ENCODE data around the gene CEMP1. TPM values are rescaled to one million over a fixed set of nuclear protein-coding genes. Genes with fewer than 3 reads are reported as not detected.

Gene CEMP1
- polyA plus RNA-seq, 1 of the 3 experiments (the other 2 are of a cell fraction): not detected

DNA sequence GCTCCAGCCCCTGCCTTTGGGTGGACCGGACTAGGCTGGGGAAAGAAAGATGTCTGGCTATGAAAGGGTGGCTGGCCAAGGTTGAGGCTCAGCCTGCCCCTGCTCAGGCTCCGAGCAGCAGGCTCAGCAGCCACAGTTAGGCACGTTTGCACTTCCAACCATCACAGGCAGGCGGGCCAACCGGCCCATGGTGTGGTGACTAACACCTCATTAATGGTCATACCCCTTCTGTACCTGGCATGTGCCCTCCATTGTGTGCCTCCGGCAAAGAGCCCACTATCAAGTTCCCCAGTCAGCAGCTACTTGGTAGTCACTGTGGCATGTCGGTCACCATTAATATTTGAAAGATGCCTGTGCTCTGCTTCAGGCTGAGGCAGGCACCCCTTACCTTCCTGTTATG lies 49.5 kb downstream of the CEMP1 start:
- H3K27me3 ChIP-seq (ENCODE audit: insufficient read depth): no peaks in the 10 kb centered on the region
- CTCF ChIA-PET: interaction anchor here (1.1 to 12.7 kb wide), 6 partner anchors 9 to 51 kb away, joined by 3 to 95 read pairs (median 4); no protein-coding TSS in a partner anchor
- WGBS (ENCODE audit: low lambda C conversion rate): 77% methylated on average over 4 of the region's 7 CpGs
- no peak overlapping the region for H3K4me3 ChIP-seq (ENCODE audit: low read depth in 2 of 2, low read length in 1 of 2)
- H3K79me2 ChIP-seq (ENCODE audit: insufficient read depth): peaks cover 7% of the 10 kb centered on the region
- peak overlapping the region in 1 of 2 experiments; percentile 86; a peak in 2 of 4 replicates for H3K27ac ChIP-seq (ENCODE audit: low read depth in 2 of 2, low read length in 1 of 2)
- DNase-seq: no peak
- H3K9me3 ChIP-seq: no peaks in the 10 kb centered on the region
- peaks cover 5% of the 10 kb centered on the region for H3F3A ChIP-seq (replicated peaks; ENCODE audit: insufficient read depth)
- no peak overlapping the region for H3K4me2 ChIP-seq
- H3K36me3 ChIP-seq (replicated peaks in 1 of 2; ENCODE audit: control insufficient read depth in 1 of 2, insufficient read depth in 2 of 2, low read length in 1 of 2): no peaks in the 10 kb centered on the region
- H3K9me2 ChIP-seq: no peaks in the 10 kb centered on the region
- TF ChIP-seq, protein P1, sequence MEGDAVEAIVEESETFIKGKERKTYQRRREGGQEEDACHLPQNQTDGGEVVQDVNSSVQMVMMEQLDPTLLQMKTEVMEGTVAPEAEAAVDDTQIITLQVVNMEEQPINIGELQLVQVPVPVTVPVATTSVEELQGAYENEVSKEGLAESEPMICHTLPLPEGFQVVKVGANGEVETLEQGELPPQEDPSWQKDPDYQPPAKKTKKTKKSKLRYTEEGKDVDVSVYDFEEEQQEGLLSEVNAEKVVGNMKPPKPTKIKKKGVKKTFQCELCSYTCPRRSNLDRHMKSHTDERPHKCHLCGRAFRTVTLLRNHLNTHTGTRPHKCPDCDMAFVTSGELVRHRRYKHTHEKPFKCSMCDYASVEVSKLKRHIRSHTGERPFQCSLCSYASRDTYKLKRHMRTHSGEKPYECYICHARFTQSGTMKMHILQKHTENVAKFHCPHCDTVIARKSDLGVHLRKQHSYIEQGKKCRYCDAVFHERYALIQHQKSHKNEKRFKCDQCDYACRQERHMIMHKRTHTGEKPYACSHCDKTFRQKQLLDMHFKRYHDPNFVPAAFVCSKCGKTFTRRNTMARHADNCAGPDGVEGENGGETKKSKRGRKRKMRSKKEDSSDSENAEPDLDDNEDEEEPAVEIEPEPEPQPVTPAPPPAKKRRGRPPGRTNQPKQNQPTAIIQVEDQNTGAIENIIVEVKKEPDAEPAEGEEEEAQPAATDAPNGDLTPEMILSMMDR (IDR thresholded peaks at IDR 0.05): no peak
- TF ChIP-seq FOXM1 (IDR thresholded peaks at IDR 0.05; ENCODE audit: low read depth) (no peak), EZH2phosphoT487 (IDR thresholded peaks at IDR 0.05; ENCODE audit: borderline replicate concordance, low read depth) (no peak), FOXJ3 (CRISPR knock-in tag; IDR thresholded peaks at IDR 0.05) (no peak), CHD2 (IDR thresholded peaks at IDR 0.05; ENCODE audit: low read length, partially characterized antibody) (no peak), TAF1 (IDR thresholded peaks at IDR 0.05; ENCODE audit: borderline replicate concordance, low read depth, low read length) (no peak), MEF2A (IDR thresholded peaks at IDR 0.05; ENCODE audit: borderline replicate concordance, low read depth) (no peak), EP300 (IDR thresholded peaks at IDR 0.05; ENCODE audit: borderline replicate concordance in 1 of 2, low read depth in 1 of 2, low read length in 1 of 2) (no peak), RFX5 (IDR thresholded peaks at IDR 0.05; ENCODE audit: low read length) (no peak), TEAD4 (IDR thresholded peaks at IDR 0.05; ENCODE audit: borderline replicate concordance, insufficient read depth) (no peak), FOSL2 (IDR thresholded peaks at IDR 0.05; ENCODE audit: borderline replicate concordance, low read depth) (no peak), NRF1 (IDR thresholded peaks at IDR 0.05; ENCODE audit: low read depth, low read length) (no peak), RXRA (IDR thresholded peaks at IDR 0.05; ENCODE audit: borderline replicate concordance, low read depth) (no peak), POLR2AphosphoS5 (IDR thresholded peaks at IDR 0.05; ENCODE audit: low read depth, low read length) (no peak)
- TF ChIP-seq, protein P2, sequence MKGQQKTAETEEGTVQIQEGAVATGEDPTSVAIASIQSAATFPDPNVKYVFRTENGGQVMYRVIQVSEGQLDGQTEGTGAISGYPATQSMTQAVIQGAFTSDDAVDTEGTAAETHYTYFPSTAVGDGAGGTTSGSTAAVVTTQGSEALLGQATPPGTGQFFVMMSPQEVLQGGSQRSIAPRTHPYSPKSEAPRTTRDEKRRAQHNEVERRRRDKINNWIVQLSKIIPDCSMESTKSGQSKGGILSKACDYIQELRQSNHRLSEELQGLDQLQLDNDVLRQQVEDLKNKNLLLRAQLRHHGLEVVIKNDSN (IDR thresholded peaks at IDR 0.05; ENCODE audit: borderline replicate concordance, low read depth): no peak
- TF ChIP-seq, protein P3, sequence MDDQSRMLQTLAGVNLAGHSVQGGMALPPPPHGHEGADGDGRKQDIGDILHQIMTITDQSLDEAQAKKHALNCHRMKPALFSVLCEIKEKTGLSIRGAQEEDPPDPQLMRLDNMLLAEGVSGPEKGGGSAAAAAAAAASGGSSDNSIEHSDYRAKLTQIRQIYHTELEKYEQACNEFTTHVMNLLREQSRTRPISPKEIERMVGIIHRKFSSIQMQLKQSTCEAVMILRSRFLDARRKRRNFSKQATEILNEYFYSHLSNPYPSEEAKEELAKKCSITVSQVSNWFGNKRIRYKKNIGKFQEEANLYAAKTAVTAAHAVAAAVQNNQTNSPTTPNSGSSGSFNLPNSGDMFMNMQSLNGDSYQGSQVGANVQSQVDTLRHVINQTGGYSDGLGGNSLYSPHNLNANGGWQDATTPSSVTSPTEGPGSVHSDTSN (IDR thresholded peaks at IDR 0.05): no peak
- no peaks in the 10 kb centered on the region for H4K20me1 ChIP-seq (ENCODE audit: insufficient read depth)
- no peak overlapping the region for H2AFZ ChIP-seq (ENCODE audit: low read depth)
- H3K4me1 ChIP-seq (ENCODE audit: control insufficient read depth in 1 of 2, insufficient read depth in 2 of 2, low read depth in 1 of 2, low read length in 1 of 2): peaks cover 3 to 52% of the 10 kb centered on the region in 2 experiments; a peak in 3 of 4 replicates
- POLR2A ChIA-PET: interaction anchor here (1.7 to 3.5 kb wide), 3 partner anchors 9 to 20 kb away, joined by 3 to 44 read pairs (median 4); partner anchors contain the start of gene NTN3
- H3K9ac ChIP-seq: no peak overlapping the region

Measured in SK-N-SH (cell line).